GM12872 (cell line): ENCODE results near the gene C19orf18.

Experiments used
- TF ChIP-seq, protein P1 (sequence below): IDR thresholded peaks from 3 replicates; pipeline ENCODE4 v1.5.1; 2011; ENCODE audit warnings: low read depth, mild to moderate bottlenecking, low read length, moderate library complexity; ENCODE audit not compliant: insufficient read depth

C19orf18 gene

DNA sequence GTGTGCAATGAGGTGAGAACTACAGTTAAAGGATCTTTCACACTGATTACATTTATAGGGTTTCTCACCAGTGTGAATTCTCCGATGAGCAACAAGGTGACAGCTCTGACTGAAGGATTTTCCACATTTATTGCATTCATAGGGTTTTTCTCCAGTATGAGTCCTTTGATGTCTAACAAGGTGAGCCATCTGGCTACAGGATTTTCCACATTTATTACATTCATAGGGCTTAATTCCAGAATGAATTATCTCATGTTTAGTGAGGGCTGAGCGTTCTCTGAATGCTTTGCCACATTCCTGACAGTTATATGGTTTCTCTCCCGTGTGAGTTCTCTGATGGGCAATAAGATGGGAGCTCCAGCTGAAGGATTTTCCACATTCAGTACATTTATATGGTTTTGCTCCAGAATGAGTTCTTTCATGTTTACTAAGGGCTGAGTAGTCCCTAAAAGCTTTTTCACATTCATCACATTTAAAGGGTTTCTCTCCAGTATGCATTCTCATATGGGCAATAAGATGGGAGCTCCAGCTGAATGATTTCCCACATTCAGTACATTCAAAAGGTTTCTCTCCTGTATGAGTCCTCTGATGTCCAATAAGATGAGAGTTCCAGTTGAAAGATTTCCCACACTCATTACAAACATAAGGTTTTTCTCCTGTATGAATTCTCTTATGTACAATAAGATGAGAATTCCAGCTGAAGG is 4.4 kb upstream of the C19orf18 start:
- TF ChIP-seq, protein P1, sequence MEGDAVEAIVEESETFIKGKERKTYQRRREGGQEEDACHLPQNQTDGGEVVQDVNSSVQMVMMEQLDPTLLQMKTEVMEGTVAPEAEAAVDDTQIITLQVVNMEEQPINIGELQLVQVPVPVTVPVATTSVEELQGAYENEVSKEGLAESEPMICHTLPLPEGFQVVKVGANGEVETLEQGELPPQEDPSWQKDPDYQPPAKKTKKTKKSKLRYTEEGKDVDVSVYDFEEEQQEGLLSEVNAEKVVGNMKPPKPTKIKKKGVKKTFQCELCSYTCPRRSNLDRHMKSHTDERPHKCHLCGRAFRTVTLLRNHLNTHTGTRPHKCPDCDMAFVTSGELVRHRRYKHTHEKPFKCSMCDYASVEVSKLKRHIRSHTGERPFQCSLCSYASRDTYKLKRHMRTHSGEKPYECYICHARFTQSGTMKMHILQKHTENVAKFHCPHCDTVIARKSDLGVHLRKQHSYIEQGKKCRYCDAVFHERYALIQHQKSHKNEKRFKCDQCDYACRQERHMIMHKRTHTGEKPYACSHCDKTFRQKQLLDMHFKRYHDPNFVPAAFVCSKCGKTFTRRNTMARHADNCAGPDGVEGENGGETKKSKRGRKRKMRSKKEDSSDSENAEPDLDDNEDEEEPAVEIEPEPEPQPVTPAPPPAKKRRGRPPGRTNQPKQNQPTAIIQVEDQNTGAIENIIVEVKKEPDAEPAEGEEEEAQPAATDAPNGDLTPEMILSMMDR, result no peak

DNA sequence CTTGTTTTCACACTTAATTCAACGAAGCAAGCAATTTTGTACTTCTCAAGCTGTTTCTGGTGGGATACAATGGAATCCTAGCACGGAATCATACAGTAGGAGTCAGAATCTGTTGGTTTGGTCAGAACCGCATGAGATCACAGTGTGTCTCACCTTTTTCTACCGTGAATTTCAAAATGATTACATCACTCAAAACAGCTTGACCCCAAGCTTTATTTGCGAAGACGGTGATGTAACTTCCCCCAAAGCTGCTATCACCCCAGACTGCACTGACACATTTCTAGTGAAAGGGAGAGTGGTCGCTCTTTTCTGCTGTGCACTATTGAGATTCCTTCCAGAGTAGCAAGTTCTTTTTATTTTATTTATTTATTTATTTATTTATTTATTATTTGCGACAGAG is 9.6 kb downstream of the C19orf18 start:
- TF ChIP-seq, protein P1, result no peak

DNA sequence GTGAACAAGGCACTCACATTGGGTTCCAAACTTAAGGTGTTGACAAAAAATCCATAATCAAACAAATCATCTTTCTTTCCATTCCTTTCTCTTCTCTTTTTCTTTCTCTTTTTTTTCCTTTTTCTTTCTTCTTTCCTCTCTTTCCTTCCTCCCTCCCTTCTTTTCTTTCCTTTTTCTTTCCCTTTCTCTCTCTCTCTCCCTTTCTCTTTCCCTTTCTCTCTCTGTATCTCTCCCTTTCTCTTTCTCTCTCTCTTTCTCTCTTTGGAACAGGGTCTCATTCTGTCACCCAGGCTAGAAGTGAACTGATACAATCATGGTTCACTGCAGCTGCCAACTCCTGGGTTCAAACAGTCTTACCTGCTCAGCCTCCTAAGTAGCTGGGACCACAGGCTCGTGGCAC is 12.5 kb downstream of the C19orf18 start:
- TF ChIP-seq, protein P1, result no peak

GRCh38 chr19:57954996-57955395 is 19.3 kb downstream of the C19orf18 start:
- TF ChIP-seq, protein P1, result no peak

GRCh38 chr19:57949702-57950101 is 24.6 kb downstream of the C19orf18 start:
- TF ChIP-seq, protein P1, result no peak

GRCh38 chr19:57949296-57949695 is 25.0 kb downstream of the C19orf18 start:
- TF ChIP-seq, protein P1, result no peak

- TF ChIP-seq, protein P1, result peak; percentile 42; the same call in 2 of the 3 replicates
Measured at GRCh38 chr19:57947419-57948134, 26.8 kb downstream of the C19orf18 start, which contains the start of gene ZNF256. TSS of gene ZNF256 (minus strand) at chr19:57947706. CDS start at chr19:57947474, 232 bp downstream.
